GOT3 (cell line): ENCODE data around the gene HRH2.
"Not testable (repeated sequence)": the region's sequence is repeated elsewhere in the genome, so short reads cannot be mapped to it uniquely, and the experiment has no call there.

Source experiments
- DNase-seq: peaks from one replicate; lab custom pipeline; 2025; ENCODE audit warnings: mixed read lengths; lab: John Stamatoyannopoulos, UW

HRH2 gene

GRCh38 chr5:175657593-175658271, at the start of gene HRH2:
Gene HRH2, plus strand, starts transcription at chr5:175658071. Its CDS starts 25,163 bp downstream, at chr5:175683234.
- no peak for DNase-seq

- no peak for DNase-seq
These were observed 48.3 kb upstream of the HRH2 start for GRCh38 chr5:175609526-175609925.

- no peak for DNase-seq
These were observed 47.5 kb upstream of the HRH2 start for GRCh38 chr5:175610381-175610780.

GRCh38 chr5:175610898-175611297, 47.0 kb upstream of the HRH2 start:
- no peak for DNase-seq

- DNase-seq: no peak
These were observed 43.6 kb upstream of the HRH2 start for GRCh38 chr5:175614223-175614815.

- DNase-seq: no peak
These were observed 43.0 kb upstream of the HRH2 start for GRCh38 chr5:175614861-175615260.

GRCh38 chr5:175616083-175616482, 41.8 kb upstream of the HRH2 start:
- DNase-seq: no peak

- DNase-seq: not testable (repeated sequence)
These were observed 41.3 kb upstream of the HRH2 start for GRCh38 chr5:175616527-175616926.

- DNase-seq: no peak
These were observed 40.4 kb upstream of the HRH2 start for GRCh38 chr5:175617447-175617846.

GRCh38 chr5:175620527-175620926, 37.3 kb upstream of the HRH2 start:
- no peak for DNase-seq

- DNase-seq: no peak
These were observed 35.9 kb upstream of the HRH2 start for GRCh38 chr5:175621971-175622370.

GRCh38 chr5:175623088-175623487, 34.8 kb upstream of the HRH2 start:
- no peak for DNase-seq

GRCh38 chr5:175624316-175624715, 33.6 kb upstream of the HRH2 start:
- no peak for DNase-seq

GRCh38 chr5:175627005-175627404, 30.9 kb upstream of the HRH2 start:
- no peak for DNase-seq

GRCh38 chr5:175627739-175628138, 30.1 kb upstream of the HRH2 start:
- no peak for DNase-seq

- DNase-seq: no peak
These were observed 29.2 kb upstream of the HRH2 start for GRCh38 chr5:175628668-175629067.

- DNase-seq: no peak
These were observed 28.6 kb upstream of the HRH2 start for GRCh38 chr5:175629261-175629660.

- DNase-seq: no peak
These were observed 28.1 kb upstream of the HRH2 start for GRCh38 chr5:175629793-175630192.

- DNase-seq: no peak
These were observed 21.9 kb upstream of the HRH2 start for GRCh38 chr5:175635854-175636584.

GRCh38 chr5:175638305-175638704, 19.6 kb upstream of the HRH2 start:
- no peak for DNase-seq

- no peak for DNase-seq
These were observed 17.6 kb upstream of the HRH2 start for GRCh38 chr5:175640106-175640775.

- no peak for DNase-seq
These were observed 14.9 kb upstream of the HRH2 start for GRCh38 chr5:175642998-175643397.

GRCh38 chr5:175646251-175646650, 11.6 kb upstream of the HRH2 start:
- DNase-seq: no peak
